ENCODE results near the gene SLC6A18.

DNA sequence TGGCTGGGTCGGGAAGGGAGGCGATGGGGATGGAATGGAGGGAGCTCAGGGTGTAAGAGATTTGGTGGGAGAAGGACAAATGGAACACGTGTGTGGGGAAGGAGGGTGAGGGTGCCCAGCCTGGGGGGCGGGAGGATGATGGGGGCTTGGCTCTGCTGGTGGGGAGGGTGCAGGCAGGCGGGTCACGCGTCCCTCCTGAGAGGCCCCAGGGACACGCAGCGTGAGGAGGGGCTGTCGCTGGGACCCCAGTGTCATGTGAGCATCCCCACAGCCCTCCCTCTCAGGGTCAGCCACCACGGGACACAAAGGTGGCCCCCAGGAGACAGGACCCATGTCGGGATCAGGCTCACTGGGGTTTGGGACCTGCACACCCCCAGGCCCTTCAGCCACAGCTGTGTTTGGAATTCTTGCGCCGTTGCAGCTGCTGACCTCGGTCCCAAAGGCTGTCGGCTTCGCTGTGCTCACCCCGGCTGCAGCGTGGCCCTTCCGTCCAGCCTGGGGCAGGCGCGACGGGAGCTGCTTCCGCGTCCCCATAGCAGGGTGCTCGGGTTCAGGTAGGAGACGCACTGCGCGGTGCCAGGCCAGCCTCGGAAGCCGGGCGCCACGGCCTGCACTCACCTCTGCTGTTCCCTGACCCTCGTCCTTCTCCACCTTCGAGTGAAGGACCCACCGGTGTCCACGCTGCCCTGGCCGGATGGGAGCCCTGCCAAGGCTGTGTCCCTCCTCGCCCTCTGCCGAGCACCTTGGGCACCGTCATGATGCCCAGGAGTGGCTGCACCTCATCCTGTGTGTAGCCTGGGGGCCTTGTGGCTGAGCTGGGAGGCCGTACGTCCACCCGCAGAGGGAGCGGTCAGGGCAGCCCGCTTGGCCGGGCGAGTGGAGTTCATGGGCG is 18.4 kb upstream of the SLC6A18 start:
- TF ChIP-seq SRF (IDR thresholded peaks at IDR 0.05; ENCODE audit: low read depth in 2 of 2, low read length in 2 of 2) (no peak), POLR2AphosphoS5 (IDR thresholded peaks at IDR 0.05; ENCODE audit: low read length) (no peak), SREBF1 (IDR thresholded peaks at IDR 0.05; ENCODE audit: low read length) (no peak), EZH2 (IDR thresholded peaks at IDR 0.05; ENCODE audit: borderline replicate concordance, control insufficient read depth, low read depth, low read length) (no peak), SUPT20H (IDR thresholded peaks at IDR 0.05; ENCODE audit: borderline replicate concordance, control insufficient read depth, low read depth, low read length) (no peak), CREM (IDR thresholded peaks at IDR 0.05; ENCODE audit: low read depth) (no peak), MYC (IDR thresholded peaks at IDR 0.05; ENCODE audit: insufficient read depth, insufficient read length, insufficient replicate concordance, low read length, severe bottlenecking) (no peak), POLR2A (IDR thresholded peaks at IDR 0.05; ENCODE audit: low read depth, low read length) (no peak), SMC3 (IDR thresholded peaks at IDR 0.05; ENCODE audit: borderline replicate concordance, low read length) (no peak), TAF1 (IDR thresholded peaks at IDR 0.05; ENCODE audit: borderline replicate concordance, low read depth, low read length) (no peak)
- TF ChIP-seq, protein P1, sequence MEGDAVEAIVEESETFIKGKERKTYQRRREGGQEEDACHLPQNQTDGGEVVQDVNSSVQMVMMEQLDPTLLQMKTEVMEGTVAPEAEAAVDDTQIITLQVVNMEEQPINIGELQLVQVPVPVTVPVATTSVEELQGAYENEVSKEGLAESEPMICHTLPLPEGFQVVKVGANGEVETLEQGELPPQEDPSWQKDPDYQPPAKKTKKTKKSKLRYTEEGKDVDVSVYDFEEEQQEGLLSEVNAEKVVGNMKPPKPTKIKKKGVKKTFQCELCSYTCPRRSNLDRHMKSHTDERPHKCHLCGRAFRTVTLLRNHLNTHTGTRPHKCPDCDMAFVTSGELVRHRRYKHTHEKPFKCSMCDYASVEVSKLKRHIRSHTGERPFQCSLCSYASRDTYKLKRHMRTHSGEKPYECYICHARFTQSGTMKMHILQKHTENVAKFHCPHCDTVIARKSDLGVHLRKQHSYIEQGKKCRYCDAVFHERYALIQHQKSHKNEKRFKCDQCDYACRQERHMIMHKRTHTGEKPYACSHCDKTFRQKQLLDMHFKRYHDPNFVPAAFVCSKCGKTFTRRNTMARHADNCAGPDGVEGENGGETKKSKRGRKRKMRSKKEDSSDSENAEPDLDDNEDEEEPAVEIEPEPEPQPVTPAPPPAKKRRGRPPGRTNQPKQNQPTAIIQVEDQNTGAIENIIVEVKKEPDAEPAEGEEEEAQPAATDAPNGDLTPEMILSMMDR (IDR thresholded peaks at IDR 0.05 in 2 of 3, conservative IDR thresholded peaks at IDR 0.05 in 1 of 3; ENCODE audit: control insufficient read depth in 2 of 3, extremely low read depth in 1 of 3, insufficient read depth in 1 of 3, low read depth in 3 of 3, low read length in 3 of 3) = no peak
- TF ChIP-seq, protein P2, sequence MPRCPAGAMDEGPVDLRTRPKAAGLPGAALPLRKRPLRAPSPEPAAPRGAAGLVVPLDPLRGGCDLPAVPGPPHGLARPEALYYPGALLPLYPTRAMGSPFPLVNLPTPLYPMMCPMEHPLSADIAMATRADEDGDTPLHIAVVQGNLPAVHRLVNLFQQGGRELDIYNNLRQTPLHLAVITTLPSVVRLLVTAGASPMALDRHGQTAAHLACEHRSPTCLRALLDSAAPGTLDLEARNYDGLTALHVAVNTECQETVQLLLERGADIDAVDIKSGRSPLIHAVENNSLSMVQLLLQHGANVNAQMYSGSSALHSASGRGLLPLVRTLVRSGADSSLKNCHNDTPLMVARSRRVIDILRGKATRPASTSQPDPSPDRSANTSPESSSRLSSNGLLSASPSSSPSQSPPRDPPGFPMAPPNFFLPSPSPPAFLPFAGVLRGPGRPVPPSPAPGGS (IDR thresholded peaks at IDR 0.05; ENCODE audit: borderline replicate concordance, insufficient read depth, low read depth, low read length, poor library complexity, severe bottlenecking) = no peak
- TF ChIP-seq, protein P3, sequence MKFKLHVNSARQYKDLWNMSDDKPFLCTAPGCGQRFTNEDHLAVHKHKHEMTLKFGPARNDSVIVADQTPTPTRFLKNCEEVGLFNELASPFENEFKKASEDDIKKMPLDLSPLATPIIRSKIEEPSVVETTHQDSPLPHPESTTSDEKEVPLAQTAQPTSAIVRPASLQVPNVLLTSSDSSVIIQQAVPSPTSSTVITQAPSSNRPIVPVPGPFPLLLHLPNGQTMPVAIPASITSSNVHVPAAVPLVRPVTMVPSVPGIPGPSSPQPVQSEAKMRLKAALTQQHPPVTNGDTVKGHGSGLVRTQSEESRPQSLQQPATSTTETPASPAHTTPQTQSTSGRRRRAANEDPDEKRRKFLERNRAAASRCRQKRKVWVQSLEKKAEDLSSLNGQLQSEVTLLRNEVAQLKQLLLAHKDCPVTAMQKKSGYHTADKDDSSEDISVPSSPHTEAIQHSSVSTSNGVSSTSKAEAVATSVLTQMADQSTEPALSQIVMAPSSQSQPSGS (IDR thresholded peaks at IDR 0.05; ENCODE audit: low read length) = no peak
